ENCODE results near the gene YLPM1. TPM values are rescaled to one million over a fixed set of nuclear protein-coding genes. Genes with fewer than 3 reads are reported as not detected.

The YLPM1 gene
- polyA plus RNA-seq, 3 donors = 89.4 to 110 (median 94.0) TPM

DNA sequence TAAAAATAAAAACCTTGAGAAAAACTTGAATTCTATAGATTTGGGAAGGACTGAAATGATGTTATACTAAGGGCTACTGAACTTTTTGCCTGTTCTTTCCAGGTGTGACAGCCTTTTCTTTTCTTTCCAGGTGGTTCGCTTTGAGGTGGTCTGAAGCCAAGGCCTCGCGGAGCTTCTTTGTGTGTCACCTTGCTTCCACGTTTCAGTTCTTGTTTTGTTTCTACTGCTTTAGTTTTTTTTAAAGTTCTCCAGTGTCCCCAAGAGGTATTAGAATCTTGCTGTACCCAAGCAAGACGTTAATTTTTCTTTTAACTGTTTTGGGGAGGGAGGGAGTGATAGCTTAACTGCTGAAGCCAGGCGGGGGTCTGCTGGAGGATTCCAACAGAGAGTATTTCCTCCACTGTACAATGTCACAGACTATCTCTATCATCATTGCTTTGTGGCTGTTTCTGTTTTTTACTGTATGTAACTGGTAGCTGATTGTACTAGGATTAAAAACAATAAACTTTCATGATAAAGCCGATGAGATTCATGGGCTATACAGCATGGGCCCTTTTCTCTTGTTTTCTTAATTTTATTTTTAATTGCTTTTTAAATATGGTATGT, 72.6 kb downstream of the YLPM1 start:
- DNase-seq = no peak

DNA sequence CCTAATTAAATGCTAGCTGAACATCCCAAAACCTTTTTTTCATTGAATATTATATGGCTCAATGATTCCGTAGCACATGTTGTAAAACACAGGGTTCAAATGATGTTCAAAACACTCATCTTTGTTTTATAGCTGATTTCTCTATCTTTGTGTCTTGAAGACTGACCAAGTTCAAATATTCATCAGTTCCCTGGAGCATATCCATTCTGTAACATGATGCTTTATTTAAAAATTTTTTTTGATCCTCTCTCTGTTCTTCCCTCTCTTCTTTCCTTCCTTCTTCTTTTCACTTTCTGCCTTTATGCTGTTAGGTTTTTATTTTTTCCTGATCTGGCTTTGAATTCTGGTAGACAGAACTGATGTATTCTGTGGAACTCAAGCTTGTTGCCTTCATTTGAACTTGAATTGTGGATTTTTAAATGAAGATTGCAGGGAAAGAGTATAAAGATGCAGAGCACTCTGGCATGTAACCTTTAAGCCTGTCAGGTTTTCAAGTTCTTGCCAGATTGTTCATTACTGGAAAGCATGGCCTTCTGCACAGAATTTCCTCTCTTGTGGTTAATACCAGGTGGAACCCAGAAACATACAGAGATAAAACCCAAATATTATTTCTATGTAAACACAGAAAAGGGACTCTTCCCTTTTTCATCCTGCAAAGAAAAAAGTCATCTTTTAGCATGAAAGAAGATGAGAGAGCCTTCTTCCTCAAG, 73.3 kb downstream of the YLPM1 start:
- no peak for DNase-seq

- no peak for DNase-seq
Measured at GRCh38 chr14:74838166-74838565, 75.0 kb downstream of the YLPM1 start.

GRCh38 chr14:74840603-74841030, 77.5 kb downstream of the YLPM1 start:
- DNase-seq = no peak

- no peak for DNase-seq
Measured at GRCh38 chr14:74841230-74842207, 78.4 kb downstream of the YLPM1 start.

GRCh38 chr14:74843653-74844052, 80.5 kb downstream of the YLPM1 start:
- DNase-seq = no peak

- DNase-seq = no peak
Measured at GRCh38 chr14:74846168-74846567, 83.1 kb downstream of the YLPM1 start.

DNA sequence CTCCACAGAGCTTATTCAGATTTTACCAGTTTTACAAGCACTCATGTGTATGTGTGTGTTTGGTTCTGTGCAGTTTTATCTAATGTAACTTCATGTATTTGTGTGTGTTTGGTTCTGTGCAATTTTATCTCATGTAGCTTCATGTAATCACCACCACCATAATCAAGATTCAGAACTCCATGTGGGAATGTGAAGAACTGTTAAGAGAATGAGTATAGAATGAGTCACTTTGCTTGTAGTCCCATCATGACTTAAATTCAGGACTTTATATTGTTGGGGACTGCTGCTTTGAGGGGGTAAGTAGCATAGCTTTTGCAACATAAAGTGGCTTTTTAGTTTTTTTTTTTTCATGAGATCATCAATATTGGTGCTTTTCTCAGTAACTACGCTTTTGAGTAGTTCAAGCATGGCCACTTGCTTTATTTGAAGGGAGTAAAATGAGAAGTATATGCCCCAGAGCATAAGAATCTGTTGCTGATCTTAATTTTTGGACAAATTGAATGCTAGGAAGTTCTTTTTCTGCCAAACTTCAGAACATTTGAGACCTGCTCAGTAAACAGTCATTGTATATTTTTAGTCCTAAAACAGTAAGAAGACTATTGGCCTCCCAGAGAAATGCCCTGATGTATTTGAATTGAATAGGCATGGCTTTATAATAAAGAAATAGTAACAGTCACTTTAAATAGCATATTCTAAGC, 84.0 kb downstream of the YLPM1 start:
- DNase-seq = no peak

DNA sequence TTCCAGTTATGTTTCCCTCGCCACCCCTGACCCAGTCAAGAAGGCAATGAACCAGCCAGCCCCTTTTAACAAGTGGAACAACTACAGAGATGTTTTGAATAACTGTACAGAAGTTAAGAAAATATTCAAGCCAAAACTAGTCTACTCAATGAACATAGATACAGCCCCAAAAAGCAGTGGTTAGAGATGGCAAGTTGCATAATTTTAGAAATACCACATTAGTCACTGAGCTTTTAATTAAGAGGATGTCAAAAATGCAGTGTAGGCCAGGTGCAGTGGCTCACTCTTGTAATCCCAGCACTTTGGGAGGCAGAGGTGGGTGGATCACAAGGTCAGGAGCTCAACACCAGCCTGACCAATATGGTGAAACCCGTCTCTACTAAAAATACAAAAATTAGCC, 85.7 kb downstream of the YLPM1 start:
- DNase-seq = no peak

DNA sequence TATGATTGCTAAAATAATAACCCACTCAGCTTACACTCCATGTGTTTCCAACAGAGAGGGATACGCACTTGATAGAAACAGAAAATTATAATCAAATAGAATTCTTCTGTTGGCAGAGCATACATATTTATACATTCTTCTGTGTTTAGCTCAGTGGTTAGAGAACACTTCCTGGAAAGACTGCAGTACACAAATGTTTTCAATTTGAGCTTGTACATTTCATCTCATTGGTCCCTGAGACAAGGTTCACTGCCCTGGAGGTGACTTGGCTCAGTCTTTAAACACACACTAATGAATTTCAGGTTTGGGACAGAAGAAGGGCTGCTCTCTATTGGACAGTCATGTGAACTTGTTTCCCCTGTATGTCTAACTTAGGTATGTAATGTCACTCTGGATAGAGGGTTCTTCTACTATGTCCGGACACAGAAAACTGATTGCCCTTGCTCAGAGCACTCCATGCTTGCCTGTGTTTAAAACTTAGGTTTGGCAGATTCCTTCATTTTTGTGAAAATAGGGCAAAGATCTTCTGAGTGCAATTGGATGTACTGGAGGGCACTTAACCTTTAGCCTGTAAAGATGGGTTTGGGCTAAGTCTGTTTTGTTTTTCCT, 89.9 kb downstream of the YLPM1 start:
- peak; percentile 30 for DNase-seq

DNA sequence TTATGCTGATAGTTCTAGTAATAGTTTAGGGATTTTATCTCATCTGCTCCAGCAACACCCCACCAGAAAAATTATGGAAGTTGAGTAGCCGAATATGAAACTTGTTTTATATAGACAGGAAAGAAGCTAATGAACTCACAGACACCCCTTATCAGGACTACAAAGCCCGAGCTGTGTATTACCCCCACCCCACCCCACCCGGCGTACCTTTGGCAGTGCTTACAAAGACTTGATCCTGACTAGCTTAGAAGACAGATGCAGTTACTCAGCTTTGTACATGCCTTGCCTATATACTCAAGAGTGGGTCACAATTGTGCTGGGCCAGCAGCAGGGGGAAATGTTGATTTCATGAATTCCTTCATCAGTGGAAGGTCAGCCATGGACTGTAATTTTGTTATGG, 90.5 kb downstream of the YLPM1 start:
- no peak for DNase-seq

GRCh38 chr14:74855021-74855420, 91.9 kb downstream of the YLPM1 start:
- DNase-seq = no peak

- DNase-seq = no peak
Measured at GRCh38 chr14:74855945-74856344, 92.8 kb downstream of the YLPM1 start.

GRCh38 chr14:74856366-74856765, 93.2 kb downstream of the YLPM1 start:
- no peak for DNase-seq

DNA sequence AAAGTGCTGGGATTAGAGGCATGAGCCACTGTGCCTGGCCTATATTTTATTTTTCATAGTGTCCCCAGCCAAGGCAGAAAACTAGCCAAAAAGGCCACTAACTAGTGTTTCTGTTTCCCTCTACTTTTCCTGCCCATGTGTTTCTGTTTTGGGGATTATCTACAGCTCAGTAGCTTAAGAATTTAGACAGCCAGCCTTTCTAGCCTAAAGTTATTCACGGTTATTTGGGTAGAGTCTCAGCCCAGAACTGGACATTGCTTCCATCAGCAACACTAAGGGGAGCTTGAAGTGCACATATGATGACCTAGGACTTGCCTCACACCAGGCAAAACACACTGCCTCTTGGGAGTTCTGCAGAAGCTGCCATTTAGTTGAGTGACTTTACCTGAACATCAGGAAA, 94.9 kb downstream of the YLPM1 start:
- no peak for DNase-seq

GRCh38 chr14:74859757-74860552, 96.8 kb downstream of the YLPM1 start:
- no peak for DNase-seq

DNA sequence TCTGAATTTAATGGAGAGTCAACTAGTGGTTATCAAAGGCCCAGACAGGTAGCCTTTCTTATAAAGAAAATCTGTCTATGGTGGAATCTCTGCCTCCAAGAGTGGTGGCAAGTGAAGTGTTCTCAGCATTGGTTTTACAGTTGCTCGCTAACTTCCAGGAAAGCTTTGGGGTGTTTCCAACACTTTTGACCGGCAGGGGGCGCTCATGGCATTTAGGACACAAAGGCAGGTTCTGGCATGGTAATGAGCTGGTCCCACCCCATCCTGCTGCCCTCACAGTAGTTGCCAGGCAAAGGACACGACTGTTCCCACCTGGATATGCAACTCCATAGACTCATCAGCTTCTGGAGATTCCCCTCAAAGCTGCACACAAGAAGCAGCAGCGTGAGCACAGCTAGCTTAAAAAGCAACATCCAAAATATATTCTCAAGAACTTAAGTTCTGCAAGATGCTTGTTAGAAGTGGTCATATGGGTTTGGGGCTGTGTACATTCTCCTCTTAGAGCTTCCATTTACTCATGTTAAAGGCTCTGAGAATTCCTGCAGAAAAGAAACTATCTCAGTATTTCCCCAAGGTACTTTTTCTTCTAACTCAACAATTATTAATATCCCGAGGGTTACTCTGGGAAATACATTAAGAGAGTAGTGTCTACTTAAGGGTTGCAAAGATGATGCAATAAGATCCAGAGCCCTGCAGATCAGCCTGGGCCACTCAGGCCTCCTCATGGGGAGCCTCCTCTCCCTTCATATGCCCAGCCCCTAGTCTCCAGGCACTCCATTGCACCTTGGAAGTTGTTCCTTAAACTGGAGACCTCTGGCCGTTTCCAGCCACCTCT, 98.0 kb downstream of the YLPM1 start:
- peak; percentile 84 for DNase-seq

DNA sequence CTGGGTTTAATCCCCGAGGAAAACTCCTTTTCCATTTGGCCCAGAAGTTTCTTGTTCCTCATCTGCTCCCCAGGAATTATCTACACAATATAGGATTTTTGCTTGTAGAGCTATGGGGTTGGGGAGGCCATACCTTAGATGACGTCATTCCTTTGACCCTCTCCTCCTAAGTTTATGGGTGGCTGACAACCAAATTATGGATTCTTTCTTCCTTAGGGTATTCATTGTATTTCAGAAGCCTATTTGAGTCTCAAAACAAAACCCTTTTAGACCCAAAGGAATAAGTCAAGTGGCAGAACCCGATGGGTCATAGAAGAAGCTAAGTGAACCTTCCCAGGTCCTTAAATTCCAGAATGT, 98.6 kb downstream of the YLPM1 start:
- DNase-seq = no peak

- DNase-seq = no peak
Measured at GRCh38 chr14:74863274-74863673, 100.2 kb downstream of the YLPM1 start.

GRCh38 chr14:74864198-74864597, 101.1 kb downstream of the YLPM1 start:
- no peak for DNase-seq

Measured in renal pelvis (tissue), 4 donors.